HG02588 (cell line): ENCODE data around the gene GRPEL1.
"Not testable (repeated sequence)": the region's sequence is repeated elsewhere in the genome, so short reads cannot be mapped to it uniquely, and the experiment has no call there.

Source experiments
- ATAC-seq: cut with Tn5 transposase; IDR thresholded peaks from one replicate; pipeline ENCODE4 v1.9.1; 2021; ENCODE audit warnings: mild to moderate bottlenecking, moderate library complexity; ENCODE audit not compliant: unreplicated experiment

Gene GRPEL1

DNA sequence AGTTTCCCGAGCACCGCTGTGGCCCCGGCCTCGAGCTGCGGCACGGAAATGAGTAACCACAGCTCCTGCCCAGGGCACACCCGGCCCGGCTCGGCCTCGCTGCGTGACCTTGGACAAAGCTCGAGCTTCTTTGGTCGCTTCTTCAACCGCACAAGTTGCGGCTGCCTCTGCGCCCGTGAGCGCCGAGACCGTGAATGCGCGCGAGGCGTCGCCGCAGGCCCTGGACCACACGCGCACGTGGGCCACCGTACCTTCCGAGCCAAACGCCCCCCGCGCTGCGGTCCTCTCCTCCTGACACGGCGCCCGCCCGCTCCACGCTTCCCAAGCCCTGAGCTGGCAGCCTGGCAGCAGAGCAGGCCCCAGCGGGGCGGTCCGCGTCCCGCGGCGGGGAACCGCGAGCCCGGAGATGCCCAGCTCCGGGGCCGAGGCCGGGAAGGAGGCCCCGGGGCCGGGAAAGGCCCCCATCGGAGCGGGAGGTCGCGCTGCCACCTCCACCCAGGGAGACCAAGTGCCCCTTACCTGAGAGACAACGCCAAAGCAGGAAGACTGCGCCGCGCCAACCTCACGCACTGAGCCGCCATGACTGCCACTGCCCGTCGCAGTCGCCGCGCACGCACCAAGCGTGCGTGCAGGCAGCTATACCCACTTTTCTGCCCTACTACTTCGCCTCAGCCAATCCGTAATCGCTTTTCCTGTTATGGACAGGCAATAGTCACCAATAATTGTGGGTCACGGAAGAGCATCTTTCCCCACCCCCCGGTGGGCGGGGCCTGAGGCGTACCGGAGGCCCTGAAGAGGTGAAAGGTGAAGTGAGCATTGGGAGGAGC is at the start of gene GRPEL1:
Gene GRPEL1 (minus strand): TSS at position 613 of the 827 bp plus-strand sequence. CDS start 32 bp downstream, at position 581.
- ATAC-seq, result peak; percentile 89

DNA sequence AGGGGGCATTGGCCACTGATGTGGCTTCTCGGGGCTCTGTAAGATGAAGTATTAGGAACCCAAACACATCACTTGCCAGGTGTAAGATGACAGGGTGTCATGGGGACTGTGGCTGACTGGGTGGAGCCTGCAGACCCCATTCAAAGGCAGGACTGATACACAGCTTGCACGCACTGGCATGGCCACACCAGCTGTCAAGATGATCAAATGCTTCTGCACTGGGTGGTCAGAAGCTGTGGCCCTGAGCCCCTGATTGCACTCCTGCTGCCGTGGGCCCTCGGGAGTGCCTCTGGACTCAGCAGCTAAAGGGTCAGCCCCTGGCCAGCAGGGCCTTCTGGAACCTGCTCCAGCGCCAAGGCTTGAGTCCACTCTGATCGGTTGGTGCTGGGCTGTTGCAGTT is 48.8 kb upstream of the GRPEL1 start:
- ATAC-seq, result no peak

DNA sequence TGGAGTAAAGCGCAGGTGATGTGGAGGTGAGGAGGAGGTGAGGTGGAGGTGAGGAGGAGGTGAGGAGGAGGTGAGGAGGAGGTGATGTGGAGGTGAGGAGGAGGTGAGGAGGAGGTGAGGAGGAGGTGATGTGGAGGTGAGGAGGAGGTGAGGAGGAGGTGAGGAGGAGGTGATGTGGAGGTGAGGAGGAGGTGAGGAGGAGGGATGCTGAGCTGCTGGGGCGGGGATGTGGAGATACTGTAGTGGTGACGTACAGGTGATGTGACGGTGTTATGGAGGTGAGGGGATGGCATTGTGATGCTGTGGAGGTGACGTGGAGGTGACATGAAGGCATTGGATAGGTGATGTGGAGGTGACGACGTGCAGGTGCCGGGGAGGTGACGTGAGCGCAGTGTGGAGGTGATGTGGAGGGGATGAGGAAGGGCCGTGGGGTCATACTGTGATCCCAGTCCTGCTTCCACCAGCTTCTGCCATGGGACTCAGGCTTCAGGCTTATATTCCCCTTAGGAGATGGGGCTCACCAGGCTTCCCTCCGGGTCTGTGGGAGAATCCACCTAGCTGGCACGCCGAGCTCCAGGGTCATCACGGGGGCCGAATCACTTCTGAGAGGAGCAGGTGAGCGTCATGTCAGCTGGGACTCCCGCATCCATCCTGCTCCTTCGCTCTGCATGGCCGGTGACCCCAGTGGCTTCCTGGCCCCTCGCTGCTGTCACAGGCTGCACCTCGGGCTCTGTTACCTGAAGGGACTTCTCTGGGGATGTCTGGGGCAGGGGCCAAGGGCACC is 47.9 kb upstream of the GRPEL1 start:
- ATAC-seq, result no peak

DNA sequence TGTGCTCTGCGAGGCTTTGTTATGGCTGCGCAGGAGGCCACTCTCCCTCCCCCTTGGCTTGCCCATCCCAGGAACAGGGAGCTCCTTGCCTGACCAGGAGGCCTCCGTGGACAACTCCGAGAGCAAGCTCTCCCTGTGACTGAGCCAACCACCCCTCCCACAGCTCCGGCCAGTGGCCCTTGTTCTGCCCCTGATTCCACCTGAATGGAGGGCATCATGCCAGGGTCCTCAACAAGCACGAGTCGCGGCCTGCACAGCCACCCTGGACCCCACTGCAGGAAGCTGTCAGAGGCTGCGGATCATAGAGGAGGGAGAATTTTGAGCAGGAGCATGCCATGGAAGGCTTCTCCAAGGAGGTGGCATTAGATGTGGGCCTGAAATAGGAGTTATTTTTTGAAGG is 44.8 kb upstream of the GRPEL1 start:
- no peak for ATAC-seq

DNA sequence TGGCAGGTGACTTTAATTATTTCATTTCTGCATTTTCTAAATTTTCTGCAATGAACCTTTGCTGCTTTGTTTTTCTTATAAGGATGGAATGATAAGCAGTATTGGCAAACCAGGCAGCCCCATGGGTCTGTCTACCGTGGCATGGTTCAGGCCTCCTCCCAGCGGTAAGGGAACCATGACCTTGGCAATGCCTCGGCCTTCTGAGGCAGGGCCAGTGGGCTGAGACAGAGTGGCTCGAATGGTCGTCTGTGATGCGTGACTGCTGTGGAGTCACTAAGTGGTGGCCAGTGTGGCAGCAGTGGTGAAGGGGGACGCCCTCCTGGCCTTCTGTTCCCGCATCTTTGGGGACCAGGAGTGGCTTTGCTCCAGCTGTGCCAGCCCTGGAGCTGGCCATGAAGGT is 43.6 kb upstream of the GRPEL1 start:
- ATAC-seq, result no peak

DNA sequence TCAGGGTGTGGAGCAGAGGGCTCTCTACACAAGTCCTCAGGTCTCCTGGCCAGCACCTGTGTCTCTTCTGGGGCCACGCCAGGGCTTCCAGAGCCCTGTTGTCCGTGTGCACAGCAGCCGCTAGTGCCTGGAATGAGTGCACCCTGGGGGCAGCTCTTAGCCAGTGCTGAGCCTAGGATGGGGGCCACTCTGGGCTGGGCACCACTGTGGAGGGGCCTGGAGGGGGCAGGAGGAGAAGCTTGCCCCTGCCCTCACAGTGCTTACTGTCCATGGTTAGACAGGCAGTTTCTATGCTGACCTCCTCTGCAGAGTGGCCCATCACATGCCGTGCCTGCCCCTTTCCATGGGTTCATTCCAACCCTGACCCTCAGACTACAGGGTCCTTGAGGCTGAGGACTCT is 42.7 kb upstream of the GRPEL1 start:
- no peak for ATAC-seq

DNA sequence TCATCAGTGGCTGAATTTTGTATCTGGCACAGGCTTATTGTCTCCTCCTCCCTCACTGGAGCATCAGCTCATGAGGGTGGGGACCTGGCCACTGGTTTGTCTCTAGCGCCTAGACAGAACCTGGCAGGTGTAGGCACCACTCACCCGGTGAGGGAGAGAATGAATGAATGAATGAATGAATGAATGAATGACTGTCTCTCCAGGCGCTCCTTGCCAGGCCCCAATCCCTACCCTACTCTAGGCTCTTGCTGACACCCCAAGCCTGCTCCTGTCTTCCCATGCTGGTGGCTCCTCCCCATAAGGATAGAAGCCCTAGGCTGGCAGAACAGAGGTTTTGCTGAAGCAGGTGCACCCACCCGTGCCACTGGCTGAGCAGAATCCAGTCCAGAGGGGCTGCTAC is 41.3 kb upstream of the GRPEL1 start:
- no peak for ATAC-seq

DNA sequence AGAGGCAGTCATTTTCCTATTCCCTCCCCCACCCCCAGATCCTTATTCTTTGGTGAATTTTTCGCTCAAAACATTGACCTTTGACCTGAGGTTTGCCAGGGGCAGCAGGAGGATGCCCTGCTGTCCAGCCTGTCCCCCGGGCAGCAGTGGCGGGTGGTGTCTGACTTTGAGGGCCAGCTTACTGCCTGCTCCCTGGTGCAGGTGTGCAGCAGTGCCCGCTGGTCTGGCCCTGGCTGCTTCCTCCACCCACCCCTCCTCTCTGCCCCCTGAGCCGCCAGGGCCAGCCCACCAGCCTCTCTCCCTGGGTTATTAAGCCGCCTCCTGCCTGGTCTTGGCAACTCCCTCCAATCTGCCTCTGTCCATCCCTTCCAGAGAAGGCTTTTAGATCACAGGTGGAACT is 40.8 kb upstream of the GRPEL1 start:
- ATAC-seq, result no peak

DNA sequence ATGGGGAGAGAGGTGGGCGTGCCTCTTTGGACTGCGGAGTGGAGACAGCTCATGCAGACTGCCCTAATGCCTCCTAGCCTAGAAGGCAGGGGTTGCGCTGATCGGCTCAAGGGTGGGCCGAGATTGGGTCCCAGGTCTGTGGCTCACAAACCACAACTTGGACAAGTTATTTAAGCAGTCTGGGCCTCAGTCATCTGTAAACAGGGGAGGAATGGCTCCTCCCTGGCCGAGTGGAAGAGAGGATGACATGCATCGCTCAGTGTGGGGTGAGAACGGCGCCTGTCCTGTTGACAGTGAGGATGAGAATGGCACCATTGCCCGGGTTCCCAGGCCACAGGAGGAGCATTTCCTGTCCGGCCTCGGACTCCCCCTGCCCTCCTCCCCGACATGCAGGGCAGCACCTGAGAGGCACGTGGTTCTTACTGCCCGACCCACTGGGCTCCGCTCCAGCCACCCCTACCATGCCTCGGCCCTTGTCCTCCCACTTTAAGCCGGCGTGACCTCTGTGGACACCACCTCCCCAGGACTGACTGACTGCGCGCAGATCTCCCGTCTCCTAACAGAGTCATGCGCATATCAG is 40.3 kb upstream of the GRPEL1 start:
- no peak for ATAC-seq

DNA sequence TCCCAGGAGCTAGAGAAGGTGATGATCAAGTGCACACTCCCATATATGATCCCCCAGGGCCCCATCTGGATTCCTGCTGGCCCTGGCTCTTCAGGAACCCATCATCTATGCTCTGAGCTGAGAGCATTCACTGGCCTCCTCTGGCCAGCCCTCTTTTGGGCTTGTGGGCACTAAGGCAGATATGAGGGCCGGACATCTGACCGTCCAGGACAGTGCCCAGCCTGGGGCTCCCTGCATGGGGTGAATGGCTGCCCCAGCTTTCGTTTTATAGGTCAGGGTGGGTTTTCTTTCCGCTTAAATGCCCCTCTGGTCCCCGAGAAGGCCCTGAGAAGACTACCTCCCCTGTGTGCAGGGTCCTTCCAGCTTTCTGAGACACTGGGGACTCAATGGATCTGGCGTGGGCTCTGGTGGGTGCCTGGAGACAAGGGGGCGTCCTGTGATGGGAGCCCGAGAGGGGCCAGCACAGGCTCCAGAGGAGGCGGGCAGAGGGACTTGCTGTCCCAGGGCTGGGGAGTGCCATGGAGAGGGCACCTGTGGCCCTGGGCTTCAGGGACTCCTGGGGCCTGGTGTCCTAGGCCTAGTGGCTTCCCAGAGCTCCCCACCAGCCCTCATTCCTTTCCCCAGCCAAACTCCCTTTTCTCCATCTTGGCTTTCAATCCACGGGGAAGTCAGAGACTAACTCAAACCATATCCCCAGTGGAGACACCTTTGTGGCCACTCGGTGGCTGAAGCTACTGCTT is 39.5 kb upstream of the GRPEL1 start:
- ATAC-seq, result no peak

DNA sequence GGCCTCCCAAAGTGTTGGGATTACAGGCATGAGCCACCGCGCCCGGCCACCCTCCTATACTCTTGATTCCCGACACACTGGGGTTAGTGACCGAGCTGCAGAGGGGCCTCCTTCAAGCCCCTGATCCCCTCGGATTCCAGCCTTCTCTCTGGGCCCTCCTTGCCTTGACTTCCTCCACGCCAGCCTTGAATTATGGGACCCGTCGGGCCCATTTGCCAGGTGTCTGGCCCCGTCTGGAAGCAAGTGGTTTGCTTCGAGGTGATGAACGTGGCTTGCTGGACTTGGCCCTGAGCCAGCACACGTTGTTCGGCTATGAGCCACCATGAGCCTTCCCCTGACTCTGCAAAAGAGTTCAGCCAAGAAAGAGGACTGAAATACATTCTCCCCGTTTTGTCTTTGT is 37.4 kb upstream of the GRPEL1 start:
- no peak for ATAC-seq

DNA sequence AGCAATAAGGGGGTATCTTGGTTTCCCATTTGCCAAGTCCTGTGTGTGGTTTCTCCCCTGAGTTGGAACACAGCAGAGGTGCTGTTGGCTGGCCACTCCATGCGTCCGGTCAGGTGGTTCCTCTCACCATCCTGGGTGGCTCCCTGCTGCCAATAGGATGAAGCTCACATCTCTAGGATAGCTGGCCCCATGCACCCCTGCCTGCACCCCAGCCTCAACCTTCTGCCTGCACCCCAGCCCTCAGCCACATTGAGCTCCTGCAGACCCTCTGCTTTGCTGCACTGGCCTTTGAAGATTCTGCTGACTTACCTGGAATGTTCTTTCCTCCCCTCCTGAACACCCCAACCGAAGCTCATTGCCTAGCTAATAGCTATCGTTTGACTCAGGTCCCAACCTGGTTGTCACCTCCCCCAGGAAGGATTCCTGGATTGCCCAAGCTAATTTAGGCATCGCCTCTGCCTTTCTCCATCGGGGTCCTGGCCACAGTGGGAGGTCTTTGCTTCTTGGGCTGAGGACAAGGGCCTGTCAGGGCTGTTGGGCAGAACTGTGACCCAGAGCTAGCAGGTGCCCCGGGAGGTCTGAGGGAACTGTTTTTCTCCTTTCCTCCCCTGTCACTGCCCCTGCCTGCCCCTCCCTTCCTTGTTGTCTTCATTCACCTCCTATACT is 36.6 kb upstream of the GRPEL1 start:
- no peak for ATAC-seq

DNA sequence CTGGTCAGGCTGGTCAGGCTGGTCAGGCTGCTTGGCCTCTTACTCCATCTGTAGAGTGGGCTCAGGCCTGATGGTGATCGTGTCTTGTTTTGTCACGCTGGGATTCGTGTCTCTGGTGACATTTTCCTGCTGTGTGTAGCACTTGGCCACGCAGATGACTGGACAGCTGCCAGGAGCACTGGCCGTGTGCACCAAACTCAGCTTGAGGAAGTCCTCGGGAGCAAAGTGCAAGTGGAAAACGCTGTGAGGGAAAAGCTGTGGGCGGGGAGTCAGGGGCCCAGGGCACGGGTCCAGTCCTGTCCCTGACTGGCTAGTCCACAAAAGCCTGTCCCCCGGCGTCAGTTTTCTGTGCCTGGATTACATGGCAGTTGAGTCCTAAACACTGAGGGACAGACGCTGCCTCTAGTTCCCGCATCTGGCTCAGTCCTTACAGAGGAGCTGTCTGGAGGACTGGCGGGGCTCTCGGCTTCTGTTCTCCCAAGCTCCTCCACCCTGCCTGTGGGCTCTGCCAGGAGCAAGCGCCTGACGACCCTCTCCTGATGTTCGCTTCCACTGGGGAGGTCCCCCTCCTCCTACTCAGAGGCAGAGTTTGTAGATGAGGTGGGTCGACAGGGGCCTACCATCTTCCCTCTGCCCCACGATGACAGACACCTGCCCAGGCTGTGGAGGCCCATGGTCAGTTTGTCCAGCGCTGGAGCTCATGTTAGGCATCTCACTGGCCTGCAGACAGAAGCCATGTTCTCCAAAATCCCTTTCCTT is 35.9 kb upstream of the GRPEL1 start:
- no peak for ATAC-seq

DNA sequence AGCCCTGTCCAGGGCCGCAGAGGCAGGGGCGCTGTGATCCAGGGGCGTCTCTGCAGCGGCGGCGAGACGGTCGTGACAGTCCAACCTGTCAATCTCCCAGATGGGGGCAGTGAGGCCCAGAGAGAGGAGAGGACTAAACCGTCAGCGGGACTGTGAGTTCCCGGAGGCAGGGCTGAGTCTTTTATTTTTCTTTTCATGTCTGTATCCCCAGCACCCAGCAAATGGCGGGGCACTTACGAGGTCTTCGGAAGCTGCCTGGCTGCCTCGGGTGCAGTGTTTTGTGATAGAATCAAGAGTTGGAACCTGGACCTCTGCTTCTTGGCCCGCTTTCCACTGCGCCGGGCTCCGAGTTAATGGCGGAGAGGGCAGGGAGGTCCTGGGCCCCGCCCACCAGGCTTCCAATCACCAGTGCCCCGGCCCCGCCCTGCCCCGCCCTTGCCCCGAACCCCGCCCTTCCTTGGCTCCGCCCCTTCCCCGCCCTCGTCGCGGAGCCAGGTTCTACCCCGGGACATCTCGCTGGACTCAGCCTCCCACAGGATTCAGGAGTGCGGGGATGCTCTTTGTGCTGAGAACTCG is 35.3 kb upstream of the GRPEL1 start:
- ATAC-seq, result peak; percentile 79

DNA sequence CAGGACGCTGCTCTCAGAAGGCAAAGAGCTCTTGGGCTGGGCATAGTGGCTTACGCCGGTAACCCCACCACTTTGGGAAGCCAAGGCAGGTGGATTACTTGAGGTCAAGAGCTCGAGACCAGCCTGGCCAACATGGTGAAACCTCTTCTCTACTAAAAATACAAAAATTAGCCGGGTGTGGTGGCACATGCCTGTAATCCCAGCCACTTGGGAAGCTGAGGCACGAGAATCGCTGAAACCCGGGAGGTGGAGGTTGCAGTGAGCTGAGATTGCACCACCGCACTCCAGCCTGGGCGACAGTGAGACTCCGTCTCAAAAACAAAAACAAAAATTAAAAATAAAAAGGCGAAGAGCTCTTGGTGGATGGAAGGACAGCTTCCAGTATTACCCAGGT is 34.6 kb upstream of the GRPEL1 start:
- not testable (repeated sequence) for ATAC-seq

DNA sequence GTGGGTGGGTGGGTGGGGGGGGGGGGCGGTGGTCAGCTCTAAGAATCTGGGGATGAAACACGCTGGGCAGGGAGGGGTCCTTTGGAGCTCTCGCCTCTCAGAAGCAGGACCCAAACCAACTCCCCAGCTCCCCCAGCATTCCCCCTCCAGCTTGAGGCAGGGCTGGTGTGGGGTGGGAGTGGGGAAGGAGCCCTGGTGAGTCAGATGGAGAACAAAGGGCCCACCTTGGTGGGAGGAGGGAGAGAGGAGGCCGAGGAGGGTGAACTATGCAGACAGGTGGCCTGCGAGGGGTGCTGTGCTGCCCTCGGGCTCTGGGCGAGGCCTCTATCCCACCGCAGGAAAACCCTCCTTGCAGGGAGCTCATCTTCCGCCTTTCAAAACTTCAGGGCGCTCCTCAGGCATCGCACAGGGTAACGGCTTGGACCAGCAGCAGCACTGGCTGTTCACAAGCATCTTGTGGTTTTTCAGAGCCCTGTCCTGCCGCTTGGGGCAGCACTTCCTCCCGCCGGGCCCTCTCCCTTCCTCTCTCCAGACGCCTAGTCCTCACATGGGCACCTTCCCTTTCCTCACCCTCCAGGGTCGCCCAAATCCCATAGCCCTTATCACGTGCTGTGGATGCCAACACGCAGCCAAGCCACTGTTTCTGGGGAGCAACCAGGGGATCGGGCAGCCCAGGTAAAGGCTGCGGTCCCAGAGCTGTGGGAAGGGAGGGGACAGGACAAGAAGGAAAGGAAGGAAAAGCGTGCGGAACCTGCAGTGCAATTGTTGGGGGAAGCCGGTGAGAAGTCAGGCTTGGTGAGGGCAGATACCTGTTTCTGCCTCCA is 34.0 kb upstream of the GRPEL1 start:
- peak; percentile 55 for ATAC-seq

DNA sequence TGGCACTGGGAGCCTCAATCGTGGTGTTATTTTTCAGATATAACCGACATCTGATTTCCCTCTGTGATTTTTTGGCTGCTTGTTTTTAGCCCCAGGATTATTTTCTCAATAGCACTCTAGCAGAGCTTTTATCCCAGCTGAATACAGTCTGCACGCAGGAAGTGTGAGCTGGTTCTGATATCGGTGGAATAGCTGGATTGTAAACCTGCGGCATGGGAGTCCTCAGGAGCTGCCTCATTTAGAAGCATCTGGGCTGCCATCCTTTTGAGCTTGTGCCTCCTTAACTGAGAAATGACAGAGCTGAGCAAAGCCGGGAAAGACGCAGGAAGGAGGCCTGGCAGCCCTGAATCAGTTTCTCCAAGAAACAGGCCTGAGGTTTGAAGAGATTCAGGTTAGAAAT is 28.4 kb upstream of the GRPEL1 start:
- no peak for ATAC-seq

DNA sequence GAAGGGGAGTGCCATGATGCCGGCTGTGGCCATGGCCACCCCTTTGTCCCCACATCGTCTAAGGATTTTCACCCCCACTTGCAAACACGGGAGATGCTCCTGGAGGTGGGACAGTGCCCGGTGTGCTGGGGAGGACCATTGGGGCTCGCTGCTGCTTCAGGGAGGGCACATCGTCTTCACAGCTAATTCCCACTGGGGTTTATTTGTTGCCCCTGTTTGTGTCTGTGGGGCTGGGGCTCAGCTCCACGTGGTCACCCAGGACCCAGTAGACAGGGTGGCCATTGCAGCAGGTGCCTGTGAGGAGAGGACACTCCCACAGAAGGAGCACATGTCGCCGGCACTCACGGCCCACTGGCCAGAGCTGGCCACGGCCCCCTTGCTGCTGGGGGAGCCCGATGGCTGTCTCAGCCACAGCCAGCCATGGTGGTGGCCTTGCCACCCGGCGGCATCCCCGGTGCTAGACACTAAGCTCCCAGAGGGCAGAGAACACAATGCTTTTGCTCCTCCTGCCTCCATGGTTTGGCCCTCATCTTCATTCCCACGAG is 27.8 kb upstream of the GRPEL1 start:
- ATAC-seq, result no peak
